ENCODE results near the gene ATP4A.

- TF ChIP-seq POLR2AphosphoS5 (IDR thresholded peaks at IDR 0.05; ENCODE audit: low read depth, low read length) (no peak), POLR2A (IDR thresholded peaks at IDR 0.05; ENCODE audit: low read depth, low read length) (no peak), TAF1 (IDR thresholded peaks at IDR 0.05; ENCODE audit: borderline replicate concordance, low read depth, low read length) (no peak)
Observed at GRCh38 chr19:35534803-35535480, 28.5 kb downstream of the ATP4A start.

Data from GM12892 (cell line).